ENCODE measurements around the gene CCNK.
A peak's percentile ranks its signal among the peaks of the same experiment; 100 is the strongest.

CCNK gene

GRCh38 chr14:99478128-99478527 is 3.1 kb upstream of the CCNK start:
- Histone ChIP-seq H3K36me3 (no peaks in the 10 kb centered on the region), H3K27ac (no peak overlapping the region), H3K9me3 (no peaks in the 10 kb centered on the region), H3K4me3 (no peak overlapping the region), H3K4me1 (peaks cover 0 to 30% (median 23%) of the 10 kb centered on the region in 4 donors), H3K27me3 (no peaks in the 10 kb centered on the region)
- no peak for DNase-seq
- intact Hi-C loops (cut with DNase I; ENCODE audit: low total_unique reads) = no loop called here
- TF ChIP-seq CTCF (IDR thresholded peaks at IDR 0.05) = no peak

- intact Hi-C loops (cut with DNase I; ENCODE audit: low total_unique reads) = no loop called here
- Histone ChIP-seq H3K9me3 (no peaks in the 10 kb centered on the region), H3K4me3 (peak overlapping the region; percentile 73 to 97), H3K4me1 (peaks cover 0 to 41% (median 30%) of the 10 kb centered on the region in 4 donors), H3K27me3 (no peaks in the 10 kb centered on the region), H3K27ac (peak overlapping the region; percentile 83 to 94), H3K36me3 (no peaks in the 10 kb centered on the region)
- no peak for DNase-seq
- TF ChIP-seq CTCF (IDR thresholded peaks at IDR 0.05) = no peak
Observed at GRCh38 chr14:99479160-99479905, 1.9 kb upstream of the CCNK start.

GRCh38 chr14:99479906-99480869 is 1.0 kb upstream of the CCNK start, which contains the start of gene SETD3:
Gene SETD3, minus strand, starts transcription at chr14:99480859. Its CDS starts 15,054 bp downstream, at chr14:99465805.
- Histone ChIP-seq H3K4me1 (peaks cover 0 to 41% (median 30%) of the 10 kb centered on the region in 4 donors), H3K27ac (peak within 1 kb of the TSS; percentile 94), H3K4me3 (peak within 1 kb of the TSS; percentile 73 to 97), H3K27me3 (no peaks in the 10 kb centered on the region), H3K36me3 (no peaks in the 10 kb centered on the region), H3K9me3 (no peaks in the 10 kb centered on the region)
- intact Hi-C loops (cut with DNase I; ENCODE audit: low total_unique reads) = loop anchor here (5.0 kb wide), 1 partner anchor 117 kb away; no protein-coding TSS in a partner anchor
- TF ChIP-seq CTCF (IDR thresholded peaks at IDR 0.05) = no peak
- DNase-seq = peak; percentile 67 to 85

GRCh38 chr14:99481745-99482099 is 513 bp downstream of the CCNK start:
- no peak for TF ChIP-seq CTCF (IDR thresholded peaks at IDR 0.05)
- DNase-seq = peak in 1 of 2 donors; percentile 27
- Histone ChIP-seq H3K27ac (peak overlapping the region; percentile 94), H3K9me3 (no peaks in the 10 kb centered on the region), H3K27me3 (no peaks in the 10 kb centered on the region), H3K36me3 (no peaks in the 10 kb centered on the region), H3K4me3 (peak overlapping the region; percentile 73 to 97), H3K4me1 (peaks cover 0 to 41% (median 30%) of the 10 kb centered on the region in 4 donors)
- intact Hi-C loops (cut with DNase I; ENCODE audit: low total_unique reads) = loop anchor here (1.0 to 5.0 kb wide), 2 partner anchors 50 to 116 kb away; no protein-coding TSS in a partner anchor

- no peak overlapping the region for H3K27ac ChIP-seq
- no peak for TF ChIP-seq CTCF (IDR thresholded peaks at IDR 0.05)
- intact Hi-C loops (cut with DNase I; ENCODE audit: low total_unique reads) = loop anchor here (5.0 kb wide), 1 partner anchor 113 kb away; no protein-coding TSS in a partner anchor
Observed at GRCh38 chr14:99484106-99484505, 2.9 kb downstream of the CCNK start.

More at GRCh38 chr14:99484106-99484505, 2.9 kb downstream of the CCNK start:
- H3K4me3 ChIP-seq = no peak overlapping the region
- H3K27me3 ChIP-seq = no peaks in the 10 kb centered on the region
- H3K4me1 ChIP-seq = peaks cover 0 to 32% (median 20%) of the 10 kb centered on the region in 4 donors
- no peaks in the 10 kb centered on the region for H3K9me3 ChIP-seq
- no peak for DNase-seq
- H3K36me3 ChIP-seq = no peaks in the 10 kb centered on the region

Measured in tibial artery (tissue), 4 donors.